IPS-NIHi7 (cell line): ENCODE results near the gene POLR2L.
A peak's percentile ranks its signal among the peaks of the same experiment; 100 is the strongest.

Experiments used
- DNase-seq: peaks from one replicate; pipeline ENCODE4 v3.0.0; 2012; ENCODE audit warnings: mixed read lengths; ENCODE audit errors: extremely low spot score

POLR2L gene

GRCh38 chr11:838441-839279, 3.7 kb downstream of the POLR2L start:
- peak; percentile 58 for DNase-seq

- no peak for DNase-seq
Observed at GRCh38 chr11:837990-838307, 4.4 kb downstream of the POLR2L start.

GRCh38 chr11:837189-837989, 4.9 kb downstream of the POLR2L start:
- DNase-seq = no peak

- no peak for DNase-seq
Observed at GRCh38 chr11:836700-837099, 5.6 kb downstream of the POLR2L start.

- DNase-seq = no peak
Observed at GRCh38 chr11:836274-836673, 6.1 kb downstream of the POLR2L start.

- DNase-seq = no peak
Observed at GRCh38 chr11:834371-835316, 7.7 kb downstream of the POLR2L start.

- DNase-seq = no peak
Observed at GRCh38 chr11:833849-834311, 8.4 kb downstream of the POLR2L start.

GRCh38 chr11:833114-833791, 9.1 kb downstream of the POLR2L start:
- DNase-seq = no peak

GRCh38 chr11:832529-833113, 9.7 kb downstream of the POLR2L start, which contains the start of gene CD151:
Gene CD151 (plus strand): TSS chr11:832952. CDS start chr11:836070, 3,118 bp downstream.
- DNase-seq = peak; percentile 60

- no peak for DNase-seq
Observed at GRCh38 chr11:831961-832528, 10.3 kb downstream of the POLR2L start.

- DNase-seq = no peak
Observed at GRCh38 chr11:831118-831864, 11.0 kb downstream of the POLR2L start.

GRCh38 chr11:830295-831117, 11.8 kb downstream of the POLR2L start:
- peak; percentile 83 for DNase-seq

- DNase-seq = no peak
Observed at GRCh38 chr11:829847-830294, 12.5 kb downstream of the POLR2L start.

- no peak for DNase-seq
Observed at GRCh38 chr11:829176-829846, 13.0 kb downstream of the POLR2L start.

GRCh38 chr11:828506-829175, 13.7 kb downstream of the POLR2L start:
- no peak for DNase-seq

- DNase-seq = no peak
Observed at GRCh38 chr11:827897-828192, 14.5 kb downstream of the POLR2L start, which contains the start of gene CRACR2B. Gene CRACR2B (plus strand): TSS chr11:827919. CDS start chr11:828608, 689 bp downstream.

GRCh38 chr11:827146-827896, 15.0 kb downstream of the POLR2L start:
- no peak for DNase-seq
